Transverse colon (tissue), 3 donors: ENCODE measurements around the gene PTH1R.

Experiments
- EP300 ChIP-seq: sonication (generic); formaldehyde crosslinking; IDR thresholded peaks from one replicate; pipeline ENCODE4 v1.6.1; 2017; ENCODE audit warnings: antibody characterized with exemption, low read depth
- POLR2A ChIP-seq: fragments of 450-650 bp; IDR thresholded peaks from one replicate; pipeline ENCODE4 v1.6.1; 2016; ENCODE audit warnings: antibody characterized with exemption, mild to moderate bottlenecking, moderate library complexity
- TF ChIP-seq, protein P1 (sequence below), 5 experiments: fragments of 200-600 bp in 3 of 5; fragments of 450-650 bp in 2 of 5; sonication (generic) in 3 of 5; IDR thresholded peaks; 1 replicate in 2 of 5; 2 replicates in 3 of 5; pipeline ENCODE4 v1.5.1; 2016 to 2017; ENCODE audit warnings: antibody characterized with exemption in 5 of 5, inconsistent platforms in 3 of 5, mild to moderate bottlenecking in 2 of 5, moderate library complexity in 1 of 5

DNA sequence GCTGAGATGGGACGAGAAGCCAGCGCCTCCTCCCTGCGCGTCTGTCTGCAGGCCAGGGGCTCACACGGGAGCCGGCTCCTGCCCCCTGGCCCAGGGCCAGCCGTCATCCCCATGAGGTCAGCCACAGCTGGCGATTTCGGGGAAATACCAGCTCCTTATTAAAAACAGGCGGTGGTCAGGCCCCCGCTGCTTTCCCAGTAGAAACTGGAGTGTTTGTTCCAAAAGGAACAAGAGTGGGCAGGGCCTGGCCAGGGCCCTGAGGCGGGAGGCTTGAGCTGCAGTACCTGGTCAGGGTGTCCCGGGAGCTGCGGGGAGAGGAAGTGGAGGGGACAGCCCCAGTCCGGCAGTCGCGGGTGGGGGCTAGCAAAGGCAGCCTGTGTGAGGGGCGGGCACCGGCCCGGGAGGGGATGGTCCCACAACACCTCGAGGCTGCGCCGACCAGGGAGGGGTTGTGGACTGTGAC, 32.1 kb upstream of the PTH1R start:
- TF ChIP-seq, protein P1, sequence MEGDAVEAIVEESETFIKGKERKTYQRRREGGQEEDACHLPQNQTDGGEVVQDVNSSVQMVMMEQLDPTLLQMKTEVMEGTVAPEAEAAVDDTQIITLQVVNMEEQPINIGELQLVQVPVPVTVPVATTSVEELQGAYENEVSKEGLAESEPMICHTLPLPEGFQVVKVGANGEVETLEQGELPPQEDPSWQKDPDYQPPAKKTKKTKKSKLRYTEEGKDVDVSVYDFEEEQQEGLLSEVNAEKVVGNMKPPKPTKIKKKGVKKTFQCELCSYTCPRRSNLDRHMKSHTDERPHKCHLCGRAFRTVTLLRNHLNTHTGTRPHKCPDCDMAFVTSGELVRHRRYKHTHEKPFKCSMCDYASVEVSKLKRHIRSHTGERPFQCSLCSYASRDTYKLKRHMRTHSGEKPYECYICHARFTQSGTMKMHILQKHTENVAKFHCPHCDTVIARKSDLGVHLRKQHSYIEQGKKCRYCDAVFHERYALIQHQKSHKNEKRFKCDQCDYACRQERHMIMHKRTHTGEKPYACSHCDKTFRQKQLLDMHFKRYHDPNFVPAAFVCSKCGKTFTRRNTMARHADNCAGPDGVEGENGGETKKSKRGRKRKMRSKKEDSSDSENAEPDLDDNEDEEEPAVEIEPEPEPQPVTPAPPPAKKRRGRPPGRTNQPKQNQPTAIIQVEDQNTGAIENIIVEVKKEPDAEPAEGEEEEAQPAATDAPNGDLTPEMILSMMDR (IDR thresholded peaks at IDR 0.05): no peak
- TF ChIP-seq POLR2A (no peak), EP300 (no peak)
